Tibial nerve (tissue), 4 donors: Measurements from ENCODE around the gene SDK2. TPM values are rescaled to one million over a fixed set of nuclear protein-coding genes. Genes with fewer than 3 reads are reported as not detected.

ENCODE experiments used
- DNase-seq, 2 donors: peaks; one replicate each; pipeline ENCODE4 v3.0.0-alpha.2; 2019; ENCODE audit warnings: low spot score in 2 of 2
- H3K27ac ChIP-seq, 4 donors: fragments of 200-600 bp; sonication (generic) in 3 of 4; one replicate each; pipeline ENCODE4 v1.5.1; 2017 to 2019; ENCODE audit warnings: mild to moderate bottlenecking in 1 of 4
- H3K27me3 ChIP-seq, 2 donors: fragments of 200-600 bp; sonication (generic) in 1 of 2; one replicate each; pipeline versions ENCODE4 v1.5.1 to v1.6.0; 2017 to 2019
- H3K36me3 ChIP-seq, 3 donors: fragments of 200-600 bp; sonication (generic); one replicate each; pipeline ENCODE4 v1.5.1; 2018 to 2019
- H3K4me1 ChIP-seq, 4 donors: fragments of 200-600 bp; sonication (generic) in 3 of 4; one replicate each; pipeline ENCODE4 v1.5.1; 2017 to 2019
- H3K4me3 ChIP-seq, 4 donors: fragments of 200-600 bp; sonication (generic) in 3 of 4; one replicate each; pipeline ENCODE4 v1.5.1; 2017 to 2019; ENCODE audit warnings: mild to moderate bottlenecking in 1 of 4, moderate library complexity in 1 of 4
- H3K9me3 ChIP-seq, 4 donors: fragments of 200-600 bp; sonication (generic) in 3 of 4; one replicate each; pipeline ENCODE4 v1.5.1; 2017 to 2019
- CTCF ChIP-seq, 5 experiments: fragments of 200-600 bp in 3 of 5; fragments of 450-650 bp in 2 of 5; sonication (generic) in 3 of 5; IDR thresholded peaks; one replicate each; pipeline ENCODE4 v1.5.1; 2016 to 2019; ENCODE audit warnings: antibody characterized with exemption in 5 of 5, mild to moderate bottlenecking in 3 of 5, moderate library complexity in 2 of 5
- EP300 ChIP-seq, 2 donors: sonication (generic); formaldehyde crosslinking; IDR thresholded peaks; one replicate each; pipeline ENCODE4 v1.6.1; 2017; ENCODE audit warnings: antibody characterized with exemption in 2 of 2, mild to moderate bottlenecking in 1 of 2
- POLR2A ChIP-seq, 2 donors: fragments of 450-650 bp; IDR thresholded peaks; one replicate each; pipeline ENCODE4 v1.6.1; 2017; ENCODE audit warnings: antibody characterized with exemption in 2 of 2, mild to moderate bottlenecking in 2 of 2, moderate library complexity in 2 of 2
- whole genome bisulfite sequencing, 2 donors: methylation state at CpG; one replicate each; pipeline ENCODE4 v1.1.5; 2018; 5-methylcytosine and 5-hydroxymethylcytosine counted together
- total RNA-seq, 4 donors: library from RNA; depleted of rRNA; stranded (reverse); fragments of >200 nt; gene quantifications; one replicate each; pipeline ENCODE4 v1.1.0, GENCODE V29; 2016

The SDK2 gene
- total RNA-seq, 4 donors from 2014 or later: 3.1 to 6.3 (median 4.6) TPM

GRCh38 chr17:73436954-73437353, 207.3 kb downstream of the SDK2 start:
- Histone ChIP-seq H3K4me3 (no peak overlapping the region), H3K36me3 (peaks cover 0 to 34% (median 0%) of the 10 kb centered on the region in 3 donors), H3K4me1 (no peaks in the 10 kb centered on the region), H3K27me3 (no peaks in the 10 kb centered on the region), H3K9me3 (no peaks in the 10 kb centered on the region), H3K27ac (no peak overlapping the region)
- TF ChIP-seq CTCF (IDR thresholded peaks at IDR 0.05) (no peak), EP300 (IDR thresholded peaks at IDR 0.05) (no peak), POLR2A (IDR thresholded peaks at IDR 0.05) (no peak)
- DNase-seq: no peak
- 68 to 69% methylated on average over 10 of the region's 10 CpGs for WGBS, 2 donors

GRCh38 chr17:73435412-73435811, 208.8 kb downstream of the SDK2 start:
- 87 to 97% methylated on average over 13 to 23 of the region's 23 CpGs for WGBS, 2 donors

GRCh38 chr17:73434154-73434553, 210.1 kb downstream of the SDK2 start:
- H3K4me3 ChIP-seq: no peak overlapping the region
- H3K27ac ChIP-seq: no peak overlapping the region
- TF ChIP-seq POLR2A (IDR thresholded peaks at IDR 0.05) (no peak), EP300 (IDR thresholded peaks at IDR 0.05) (no peak), CTCF (IDR thresholded peaks at IDR 0.05) (no peak)
- 81 to 86% methylated on average over 8 of the region's 8 CpGs for WGBS, 2 donors
- DNase-seq: no peak
- no peaks in the 10 kb centered on the region for H3K27me3 ChIP-seq
- H3K9me3 ChIP-seq: no peaks in the 10 kb centered on the region
- H3K4me1 ChIP-seq: peaks cover 0 to 12% (median 2%) of the 10 kb centered on the region in 4 donors
- peaks cover 0 to 25% (median 0%) of the 10 kb centered on the region in 3 donors for H3K36me3 ChIP-seq

More at GRCh38 chr17:73435412-73435811, 208.8 kb downstream of the SDK2 start:
- no peak overlapping the region for H3K27ac ChIP-seq
- H3K4me1 ChIP-seq: no peaks in the 10 kb centered on the region
- H3K9me3 ChIP-seq: no peaks in the 10 kb centered on the region
- peaks cover 0 to 25% (median 0%) of the 10 kb centered on the region in 3 donors for H3K36me3 ChIP-seq
- no peak for TF ChIP-seq POLR2A (IDR thresholded peaks at IDR 0.05)
- no peak for TF ChIP-seq CTCF (IDR thresholded peaks at IDR 0.05)
- no peak for TF ChIP-seq EP300 (IDR thresholded peaks at IDR 0.05)
- H3K27me3 ChIP-seq: no peaks in the 10 kb centered on the region
- DNase-seq: no peak
- H3K4me3 ChIP-seq: no peak overlapping the region

- no peak for DNase-seq
- Histone ChIP-seq H3K4me1 (peaks cover 0 to 12% (median 2%) of the 10 kb centered on the region in 4 donors), H3K27ac (no peak overlapping the region), H3K9me3 (no peaks in the 10 kb centered on the region), H3K36me3 (peaks cover 0 to 25% (median 0%) of the 10 kb centered on the region in 3 donors), H3K27me3 (no peaks in the 10 kb centered on the region), H3K4me3 (no peak overlapping the region)
- no peak for TF ChIP-seq CTCF (IDR thresholded peaks at IDR 0.05)
- WGBS, 2 donors: 91 to 96% methylated on average over 9 to 10 of the region's 11 CpGs
These were observed 210.7 kb downstream of the SDK2 start for GRCh38 chr17:73433501-73433900.

GRCh38 chr17:73432624-73433190, 211.5 kb downstream of the SDK2 start:
- no peak for TF ChIP-seq CTCF (IDR thresholded peaks at IDR 0.05)
- no peak for TF ChIP-seq POLR2A (IDR thresholded peaks at IDR 0.05)
- no peak for TF ChIP-seq EP300 (IDR thresholded peaks at IDR 0.05)
- no peak for DNase-seq
- 87 to 93% methylated on average over 9 of the region's 9 CpGs for WGBS, 2 donors

More at GRCh38 chr17:73432624-73433190, 211.5 kb downstream of the SDK2 start:
- Histone ChIP-seq H3K4me1 (peaks cover 0 to 12% (median 2%) of the 10 kb centered on the region in 4 donors), H3K4me3 (no peak overlapping the region), H3K27me3 (no peaks in the 10 kb centered on the region), H3K9me3 (no peaks in the 10 kb centered on the region), H3K27ac (no peak overlapping the region), H3K36me3 (peaks cover 0 to 25% (median 0%) of the 10 kb centered on the region in 3 donors)
